HEK293T (cell line): Measurements from ENCODE around the gene SFXN1.

Experiments used
- CTCF ChIA-PET: fragments of 350-600 bp; formaldehyde crosslinking; extraction: SDS; loops from one replicate; lab custom pipeline; 2021; ENCODE audit warnings: antibody characterized with exemption, inconsistent platforms; lab: Yijun Ruan, JAX
- POLR2A ChIA-PET: fragments of 350-600 bp; formaldehyde crosslinking; extraction: SDS; loops from one replicate; lab custom pipeline; 2020; ENCODE audit warnings: antibody characterized with exemption, inconsistent platforms; lab: Yijun Ruan, JAX
- DNase-seq: peaks from one replicate; pipeline ENCODE4 v3.0.0; 2012; ENCODE audit warnings: mixed read lengths; ENCODE audit errors: extremely low spot score
- ARNT ChIP-seq: fragments of 450-650 bp; IDR thresholded peaks from 2 replicates; pipeline ENCODE4 v1.6.1; 2017; ENCODE audit warnings: mild to moderate bottlenecking
- BHLHE40 ChIP-seq: fragments of 450-650 bp; IDR thresholded peaks from 2 replicates; pipeline ENCODE4 v1.6.1; 2016; ENCODE audit warnings: mild to moderate bottlenecking, moderate library complexity, borderline replicate concordance
- CTBP1 ChIP-seq: fragments of 450-650 bp; IDR thresholded peaks from 2 replicates; pipeline ENCODE4 v1.6.1; 2016; ENCODE audit warnings: borderline replicate concordance
- ELF4 ChIP-seq: fragments of 450-650 bp; IDR thresholded peaks from 2 replicates; pipeline ENCODE4 v1.6.1; 2017; ENCODE audit warnings: antibody characterized with exemption
- FOXA1 ChIP-seq: fragments of 450-650 bp; IDR thresholded peaks from 2 replicates; pipeline ENCODE4 v1.6.1; 2016; ENCODE audit warnings: mild to moderate bottlenecking
- FOXK2 ChIP-seq: fragments of 450-650 bp; IDR thresholded peaks from 2 replicates; pipeline ENCODE4 v1.6.1; 2016; ENCODE audit warnings: mild to moderate bottlenecking
- FOXM1 ChIP-seq: fragments of 450-650 bp; IDR thresholded peaks from 2 replicates; pipeline ENCODE4 v1.6.1; 2017; ENCODE audit warnings: mild to moderate bottlenecking, borderline replicate concordance
- HDGF ChIP-seq: fragments of 450-650 bp; IDR thresholded peaks from 2 replicates; pipeline ENCODE4 v1.6.1; 2017; ENCODE audit warnings: antibody characterized with exemption, borderline replicate concordance
- L3MBTL2 ChIP-seq: fragments of 450-650 bp; conservative IDR thresholded peaks from 2 replicates; pipeline ENCODE4 v1.6.1; 2016; ENCODE audit warnings: mild to moderate bottlenecking
- LEF1 ChIP-seq: fragments of 450-650 bp; IDR thresholded peaks from 2 replicates; pipeline ENCODE4 v1.6.1; 2017; ENCODE audit warnings: mild to moderate bottlenecking, borderline replicate concordance
- NFRKB ChIP-seq: fragments of 450-650 bp; IDR thresholded peaks from 2 replicates; pipeline ENCODE4 v1.6.1; 2016; ENCODE audit warnings: mild to moderate bottlenecking, moderate library complexity
- PKNOX1 ChIP-seq: fragments of 450-650 bp; IDR thresholded peaks from 2 replicates; pipeline ENCODE4 v1.6.1; 2016
- SP1 ChIP-seq: fragments of 450-650 bp; IDR thresholded peaks from 2 replicates; pipeline ENCODE4 v1.6.1; 2017
- SUZ12 ChIP-seq: fragments of 450-650 bp; IDR thresholded peaks from 2 replicates; pipeline ENCODE4 v1.6.1; 2016; ENCODE audit warnings: mild to moderate bottlenecking
- TARDBP ChIP-seq: fragments of 450-650 bp; IDR thresholded peaks from 2 replicates; pipeline ENCODE4 v1.6.1; 2016
- ZNF384 ChIP-seq: fragments of 450-650 bp; IDR thresholded peaks from 2 replicates; pipeline ENCODE4 v1.6.1; 2016

Gene SFXN1

GRCh38 chr5:175484829-175485228 is 6.5 kb downstream of the SFXN1 start:
- no peak for DNase-seq
- POLR2A ChIA-PET: no interaction called here
- CTCF ChIA-PET: no interaction called here
- TF ChIP-seq ELF4: no peak
- TF ChIP-seq SUZ12: no peak
- TF ChIP-seq NFRKB: no peak
- TF ChIP-seq L3MBTL2: no peak

GRCh38 chr5:175485631-175486030 is 7.3 kb downstream of the SFXN1 start:
- CTCF ChIA-PET: no interaction called here
- no peak for TF ChIP-seq ELF4
- TF ChIP-seq L3MBTL2: no peak
- TF ChIP-seq BHLHE40: no peak
- TF ChIP-seq ARNT: no peak
- TF ChIP-seq ZNF384: no peak
- no peak for TF ChIP-seq FOXM1
- no peak for TF ChIP-seq FOXA1
- TF ChIP-seq FOXK2: no peak
- TF ChIP-seq HDGF: no peak
- no peak for TF ChIP-seq CTBP1
- no peak for TF ChIP-seq PKNOX1
- no peak for TF ChIP-seq TARDBP
- no peak for TF ChIP-seq LEF1
- POLR2A ChIA-PET: no interaction called here
- no peak for DNase-seq

- POLR2A ChIA-PET: no interaction called here
These were observed 9.3 kb downstream of the SFXN1 start for GRCh38 chr5:175487514-175488222.

GRCh38 chr5:175489693-175490443 is 11.5 kb downstream of the SFXN1 start:
- CTCF ChIA-PET: no interaction called here
- POLR2A ChIA-PET: interaction anchor here (1.5 kb wide), 1 partner anchor 12 kb away, joined by 3 read pairs; the partner anchor contains the start of gene SFXN1
- TF ChIP-seq ZNF384 (no peak), CTBP1 (no peak), FOXK2 (no peak), LEF1 (no peak), TARDBP (no peak), L3MBTL2 (no peak), FOXA1 (no peak)
- no peak for DNase-seq

More at GRCh38 chr5:175487514-175488222, 9.3 kb downstream of the SFXN1 start:
- CTCF ChIA-PET: no interaction called here
- DNase-seq: no peak
- TF ChIP-seq FOXK2 (no peak), SP1 (no peak), LEF1 (no peak), BHLHE40 (no peak), SUZ12 (no peak), ARNT (no peak)

GRCh38 chr5:175491223-175491622 is 12.9 kb downstream of the SFXN1 start:
- TF ChIP-seq HDGF (no peak), ELF4 (no peak), FOXK2 (no peak), FOXA1 (no peak), LEF1 (no peak), ZNF384 (no peak), ARNT (no peak), SUZ12 (no peak), BHLHE40 (no peak), L3MBTL2 (no peak), NFRKB (no peak), CTBP1 (no peak), FOXM1 (no peak), PKNOX1 (no peak)
- POLR2A ChIA-PET: interaction anchor here (1.5 kb wide), 1 partner anchor 13 kb away, joined by 3 read pairs; the partner anchor contains the start of gene SFXN1
- CTCF ChIA-PET: no interaction called here
- DNase-seq: no peak

GRCh38 chr5:175493260-175493659 is 14.9 kb downstream of the SFXN1 start:
- no peak for DNase-seq
- ChIA-PET POLR2A (no interaction called here), CTCF (interaction anchor here (0.6 kb wide), 1 partner anchor 917 kb away, joined by 3 read pairs; no protein-coding TSS in a partner anchor)
- TF ChIP-seq NFRKB: no peak
- no peak for TF ChIP-seq SP1
- TF ChIP-seq ZNF384: no peak
- no peak for TF ChIP-seq FOXK2
- no peak for TF ChIP-seq CTBP1

- CTCF ChIA-PET: no interaction called here
- no peak for DNase-seq
- TF ChIP-seq NFRKB: no peak
- POLR2A ChIA-PET: no interaction called here
These were observed 15.4 kb downstream of the SFXN1 start for GRCh38 chr5:175493726-175494125.
